Kidney epithelial cell (primary cell): ENCODE measurements around the gene LCN10. TPM values are rescaled to one million over a fixed set of nuclear protein-coding genes. Genes with fewer than 3 reads are reported as not detected.

Experiments
- DNase-seq: peaks from one replicate; pipeline ENCODE4 v3.0.0-alpha.2; 2010; ENCODE audit warnings: low read depth
- H3K27me3 ChIP-seq: 2 replicates; pipeline ENCODE4 v1.6.0; 2011; ENCODE audit warnings: low read length; ENCODE audit not compliant: control insufficient read depth, insufficient read depth
- H3K36me3 ChIP-seq: 2 replicates; pipeline ENCODE4 v1.5.1; 2011; ENCODE audit warnings: low read length; ENCODE audit not compliant: control insufficient read depth, insufficient read depth
- H3K4me3 ChIP-seq: 2 replicates; pipeline ENCODE4 v1.5.1; 2011; ENCODE audit warnings: low read depth, mild to moderate bottlenecking, control low read depth, low read length
- CTCF ChIP-seq: IDR thresholded peaks from 2 replicates; pipeline ENCODE4 v1.5.1; 2011; ENCODE audit warnings: mild to moderate bottlenecking, moderate library complexity, low read length, control low read depth, inconsistent platforms; ENCODE audit not compliant: insufficient read depth, poor library complexity, severe bottlenecking
- total RNA-seq: library from RNA; depleted of rRNA; stranded (reverse); fragments of >200 nt; gene quantifications from 2 replicates; pipeline ENCODE4 v1.2.3, GENCODE V29; 2015

The LCN10 gene
- total RNA-seq, 1 donor from 2014 or later: not detected

GRCh38 chr9:136726118-136726517 lies 16.6 kb downstream of the LCN10 start:
- Histone ChIP-seq H3K4me3 (no peak overlapping the region), H3K27me3 (no peaks in the 10 kb centered on the region), H3K36me3 (no peaks in the 10 kb centered on the region)
- no peak for TF ChIP-seq CTCF
- DNase-seq: no peak

GRCh38 chr9:136725612-136726011 lies 17.1 kb downstream of the LCN10 start:
- TF ChIP-seq CTCF: no peak
- Histone ChIP-seq H3K27me3 (no peaks in the 10 kb centered on the region), H3K36me3 (no peaks in the 10 kb centered on the region), H3K4me3 (no peak overlapping the region)
- no peak for DNase-seq

- no peak for TF ChIP-seq CTCF
- no peaks in the 10 kb centered on the region for H3K36me3 ChIP-seq
- DNase-seq: no peak
These were observed 18.0 kb downstream of the LCN10 start for GRCh38 chr9:136724772-136725171.

GRCh38 chr9:136723989-136724388 lies 18.8 kb downstream of the LCN10 start:
- Histone ChIP-seq H3K27me3 (no peaks in the 10 kb centered on the region), H3K36me3 (no peaks in the 10 kb centered on the region), H3K4me3 (no peak overlapping the region)
- TF ChIP-seq CTCF: no peak
- no peak for DNase-seq

More at GRCh38 chr9:136724772-136725171, 18.0 kb downstream of the LCN10 start:
- no peak overlapping the region for H3K4me3 ChIP-seq
- no peaks in the 10 kb centered on the region for H3K27me3 ChIP-seq

- H3K36me3 ChIP-seq: no peaks in the 10 kb centered on the region
- no peak for DNase-seq
- no peak for TF ChIP-seq CTCF
- H3K4me3 ChIP-seq: no peak overlapping the region
- no peaks in the 10 kb centered on the region for H3K27me3 ChIP-seq
These were observed 19.3 kb downstream of the LCN10 start for GRCh38 chr9:136723362-136723976.

- Histone ChIP-seq H3K4me3 (no peak overlapping the region), H3K36me3 (no peaks in the 10 kb centered on the region), H3K27me3 (no peaks in the 10 kb centered on the region)
- DNase-seq: no peak
- TF ChIP-seq CTCF: no peak
These were observed 19.8 kb downstream of the LCN10 start for GRCh38 chr9:136722969-136723356.
